Prostate gland (tissue), 2 donors: Measurements from ENCODE around the gene OR10AD1.

ENCODE experiments used
- POLR2AphosphoS5 ChIP-seq: sonication (generic); formaldehyde crosslinking; IDR thresholded peaks from one replicate; pipeline ENCODE4 v1.6.1; 2017; ENCODE audit warnings: antibody characterized with exemption
- TF ChIP-seq, protein P1 (sequence below), 4 experiments: fragments of 200-600 bp in 2 of 4; fragments of 450-650 bp in 2 of 4; sonication (generic) in 2 of 4; IDR thresholded peaks; 1 replicate in 3 of 4; 2 replicates in 1 of 4; pipeline ENCODE4 v1.5.1; 2016 to 2019; ENCODE audit warnings: antibody characterized with exemption in 4 of 4, mild to moderate bottlenecking in 2 of 4, moderate library complexity in 2 of 4

DNA sequence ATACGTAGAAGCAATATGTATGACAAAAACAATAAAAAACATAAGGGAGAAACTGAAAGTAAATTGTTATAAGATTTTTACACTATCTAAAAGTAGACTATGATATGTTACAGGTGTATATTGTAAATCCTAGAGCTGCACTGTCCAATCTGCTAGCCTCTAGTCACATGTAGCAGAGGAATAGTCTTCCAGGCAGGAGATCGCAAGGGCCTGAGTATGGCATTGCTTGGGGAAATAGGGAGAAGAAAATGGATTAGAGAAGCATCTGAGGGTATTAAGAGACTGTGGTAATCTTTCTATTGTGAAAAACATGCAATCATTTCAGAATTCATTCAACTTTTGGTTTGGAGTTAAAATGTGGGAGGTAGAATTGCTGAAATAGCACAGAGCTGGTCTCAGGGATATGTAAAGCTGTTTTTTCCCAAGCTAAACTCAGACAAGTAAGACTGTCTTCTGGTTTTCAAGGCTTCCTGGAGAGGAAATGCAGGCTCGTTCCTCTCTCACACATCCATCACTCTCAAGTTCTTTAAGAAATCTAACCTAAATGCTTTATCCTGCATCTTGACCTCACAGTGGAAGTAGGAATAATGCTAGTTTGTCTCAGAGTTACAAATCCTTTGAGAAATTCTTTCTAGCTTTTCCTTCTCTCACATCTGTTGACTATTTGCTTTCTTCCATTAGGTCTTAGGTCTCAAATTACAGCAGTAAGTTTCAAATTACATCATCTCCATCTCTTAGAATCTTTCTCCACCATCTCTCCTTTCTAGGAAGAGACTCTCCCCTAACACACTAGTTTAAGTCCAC lies 27.3 kb downstream of the OR10AD1 start:
- TF ChIP-seq, protein P1, sequence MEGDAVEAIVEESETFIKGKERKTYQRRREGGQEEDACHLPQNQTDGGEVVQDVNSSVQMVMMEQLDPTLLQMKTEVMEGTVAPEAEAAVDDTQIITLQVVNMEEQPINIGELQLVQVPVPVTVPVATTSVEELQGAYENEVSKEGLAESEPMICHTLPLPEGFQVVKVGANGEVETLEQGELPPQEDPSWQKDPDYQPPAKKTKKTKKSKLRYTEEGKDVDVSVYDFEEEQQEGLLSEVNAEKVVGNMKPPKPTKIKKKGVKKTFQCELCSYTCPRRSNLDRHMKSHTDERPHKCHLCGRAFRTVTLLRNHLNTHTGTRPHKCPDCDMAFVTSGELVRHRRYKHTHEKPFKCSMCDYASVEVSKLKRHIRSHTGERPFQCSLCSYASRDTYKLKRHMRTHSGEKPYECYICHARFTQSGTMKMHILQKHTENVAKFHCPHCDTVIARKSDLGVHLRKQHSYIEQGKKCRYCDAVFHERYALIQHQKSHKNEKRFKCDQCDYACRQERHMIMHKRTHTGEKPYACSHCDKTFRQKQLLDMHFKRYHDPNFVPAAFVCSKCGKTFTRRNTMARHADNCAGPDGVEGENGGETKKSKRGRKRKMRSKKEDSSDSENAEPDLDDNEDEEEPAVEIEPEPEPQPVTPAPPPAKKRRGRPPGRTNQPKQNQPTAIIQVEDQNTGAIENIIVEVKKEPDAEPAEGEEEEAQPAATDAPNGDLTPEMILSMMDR (IDR thresholded peaks at IDR 0.05): no peak
- TF ChIP-seq POLR2AphosphoS5: no peak
